A549 (cell line): ENCODE measurements around the gene DGCR2.
"Not testable (repeated sequence)": the region's sequence is repeated elsewhere in the genome, so short reads cannot be mapped to it uniquely, and the experiment has no call there.

ENCODE experiments used
- KDM1A ChIP-seq: fragments of 200-600 bp; sonication (generic); IDR thresholded peaks from 2 replicates; pipeline ENCODE4 v1.6.1; 2016; ENCODE audit warnings: low read depth, mild to moderate bottlenecking
- MYC ChIP-seq: IDR thresholded peaks from 2 replicates; pipeline ENCODE4 v1.6.1; 2012; ENCODE audit warnings: mild to moderate bottlenecking, inconsistent platforms, low read length, improper control_type of control experiment, borderline replicate concordance
- NPAS2 ChIP-seq: fragments of 250-450 bp; sonication (Bioruptor Pico); IDR thresholded peaks from 2 replicates; pipeline ENCODE4 v1.8.0; 2022; ENCODE audit warnings: mild to moderate bottlenecking, moderate library complexity, borderline replicate concordance
- POLR2A ChIP-seq: IDR thresholded peaks from 2 replicates; pipeline ENCODE4 v1.6.1; 2012; ENCODE audit warnings: mild to moderate bottlenecking, low read length
- SMC3 ChIP-seq: fragments of >200 bp; sonication (Bioruptor Twin); formaldehyde crosslinking; IDR thresholded peaks from 3 replicates; pipeline ENCODE4 v1.6.1; 2018; ENCODE audit warnings: inconsistent platforms
- ZNF302 ChIP-seq: fragments of 250-450 bp; sonication (Bioruptor Pico); IDR thresholded peaks from 2 replicates; pipeline ENCODE4 v1.9.0; 2021; ENCODE audit warnings: inconsistent platforms, mild to moderate bottlenecking, moderate library complexity
- TF ChIP-seq, protein P1 (sequence below): IDR thresholded peaks from 2 replicates; pipeline ENCODE4 v1.6.1; 2012
- TF ChIP-seq, protein P2 (sequence below): fragments of >200 bp; sonication (Bioruptor Twin); formaldehyde crosslinking; IDR thresholded peaks from 3 replicates; pipeline ENCODE4 v1.5.1; 2016
- TF ChIP-seq, protein P3 (sequence below): fragments of 200-600 bp; sonication (generic); IDR thresholded peaks from 2 replicates; pipeline ENCODE4 v1.6.1; 2016; ENCODE audit warnings: antibody characterized with exemption, mild to moderate bottlenecking, moderate library complexity
- TF ChIP-seq, protein P4 (sequence below): fragments of 450-650 bp; IDR thresholded peaks from 2 replicates; pipeline ENCODE4 v1.6.1; 2014; ENCODE audit warnings: antibody characterized with exemption
- TF ChIP-seq, protein P5 (sequence below): fragments of >200 bp; sonication (Bioruptor Twin); formaldehyde crosslinking; IDR thresholded peaks from 3 replicates; pipeline ENCODE4 v1.6.1; 2016

DNA sequence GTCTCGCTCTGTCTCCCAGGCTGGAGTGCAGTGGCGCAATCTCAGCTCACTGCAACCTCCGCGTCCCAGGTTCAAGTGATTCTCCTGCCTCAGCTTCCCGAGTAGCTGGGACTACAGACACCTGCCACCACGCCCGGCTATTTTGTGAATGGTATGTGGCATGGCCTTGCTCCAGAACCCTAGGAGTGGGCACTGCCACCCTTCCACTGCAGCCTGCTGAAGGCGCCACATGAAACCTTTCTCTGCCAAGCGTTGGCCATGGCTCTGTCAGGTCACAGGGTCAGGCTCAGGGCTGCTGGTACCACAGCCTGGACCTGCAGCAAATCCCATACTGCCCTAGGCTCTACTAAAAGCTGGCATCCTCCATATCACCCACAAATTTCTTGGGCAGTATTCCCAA is 33.9 kb upstream of the DGCR2 start:
- TF ChIP-seq, protein P1, sequence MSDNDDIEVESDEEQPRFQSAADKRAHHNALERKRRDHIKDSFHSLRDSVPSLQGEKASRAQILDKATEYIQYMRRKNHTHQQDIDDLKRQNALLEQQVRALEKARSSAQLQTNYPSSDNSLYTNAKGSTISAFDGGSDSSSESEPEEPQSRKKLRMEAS: not testable (repeated sequence)
- TF ChIP-seq POLR2A, MYC, KDM1A, ZNF302, SMC3, NPAS2: not testable (repeated sequence)
- TF ChIP-seq, protein P2, sequence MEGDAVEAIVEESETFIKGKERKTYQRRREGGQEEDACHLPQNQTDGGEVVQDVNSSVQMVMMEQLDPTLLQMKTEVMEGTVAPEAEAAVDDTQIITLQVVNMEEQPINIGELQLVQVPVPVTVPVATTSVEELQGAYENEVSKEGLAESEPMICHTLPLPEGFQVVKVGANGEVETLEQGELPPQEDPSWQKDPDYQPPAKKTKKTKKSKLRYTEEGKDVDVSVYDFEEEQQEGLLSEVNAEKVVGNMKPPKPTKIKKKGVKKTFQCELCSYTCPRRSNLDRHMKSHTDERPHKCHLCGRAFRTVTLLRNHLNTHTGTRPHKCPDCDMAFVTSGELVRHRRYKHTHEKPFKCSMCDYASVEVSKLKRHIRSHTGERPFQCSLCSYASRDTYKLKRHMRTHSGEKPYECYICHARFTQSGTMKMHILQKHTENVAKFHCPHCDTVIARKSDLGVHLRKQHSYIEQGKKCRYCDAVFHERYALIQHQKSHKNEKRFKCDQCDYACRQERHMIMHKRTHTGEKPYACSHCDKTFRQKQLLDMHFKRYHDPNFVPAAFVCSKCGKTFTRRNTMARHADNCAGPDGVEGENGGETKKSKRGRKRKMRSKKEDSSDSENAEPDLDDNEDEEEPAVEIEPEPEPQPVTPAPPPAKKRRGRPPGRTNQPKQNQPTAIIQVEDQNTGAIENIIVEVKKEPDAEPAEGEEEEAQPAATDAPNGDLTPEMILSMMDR: not testable (repeated sequence)
- TF ChIP-seq, protein P3, sequence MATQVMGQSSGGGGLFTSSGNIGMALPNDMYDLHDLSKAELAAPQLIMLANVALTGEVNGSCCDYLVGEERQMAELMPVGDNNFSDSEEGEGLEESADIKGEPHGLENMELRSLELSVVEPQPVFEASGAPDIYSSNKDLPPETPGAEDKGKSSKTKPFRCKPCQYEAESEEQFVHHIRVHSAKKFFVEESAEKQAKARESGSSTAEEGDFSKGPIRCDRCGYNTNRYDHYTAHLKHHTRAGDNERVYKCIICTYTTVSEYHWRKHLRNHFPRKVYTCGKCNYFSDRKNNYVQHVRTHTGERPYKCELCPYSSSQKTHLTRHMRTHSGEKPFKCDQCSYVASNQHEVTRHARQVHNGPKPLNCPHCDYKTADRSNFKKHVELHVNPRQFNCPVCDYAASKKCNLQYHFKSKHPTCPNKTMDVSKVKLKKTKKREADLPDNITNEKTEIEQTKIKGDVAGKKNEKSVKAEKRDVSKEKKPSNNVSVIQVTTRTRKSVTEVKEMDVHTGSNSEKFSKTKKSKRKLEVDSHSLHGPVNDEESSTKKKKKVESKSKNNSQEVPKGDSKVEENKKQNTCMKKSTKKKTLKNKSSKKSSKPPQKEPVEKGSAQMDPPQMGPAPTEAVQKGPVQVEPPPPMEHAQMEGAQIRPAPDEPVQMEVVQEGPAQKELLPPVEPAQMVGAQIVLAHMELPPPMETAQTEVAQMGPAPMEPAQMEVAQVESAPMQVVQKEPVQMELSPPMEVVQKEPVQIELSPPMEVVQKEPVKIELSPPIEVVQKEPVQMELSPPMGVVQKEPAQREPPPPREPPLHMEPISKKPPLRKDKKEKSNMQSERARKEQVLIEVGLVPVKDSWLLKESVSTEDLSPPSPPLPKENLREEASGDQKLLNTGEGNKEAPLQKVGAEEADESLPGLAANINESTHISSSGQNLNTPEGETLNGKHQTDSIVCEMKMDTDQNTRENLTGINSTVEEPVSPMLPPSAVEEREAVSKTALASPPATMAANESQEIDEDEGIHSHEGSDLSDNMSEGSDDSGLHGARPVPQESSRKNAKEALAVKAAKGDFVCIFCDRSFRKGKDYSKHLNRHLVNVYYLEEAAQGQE: not testable (repeated sequence)
- TF ChIP-seq, protein P4, sequence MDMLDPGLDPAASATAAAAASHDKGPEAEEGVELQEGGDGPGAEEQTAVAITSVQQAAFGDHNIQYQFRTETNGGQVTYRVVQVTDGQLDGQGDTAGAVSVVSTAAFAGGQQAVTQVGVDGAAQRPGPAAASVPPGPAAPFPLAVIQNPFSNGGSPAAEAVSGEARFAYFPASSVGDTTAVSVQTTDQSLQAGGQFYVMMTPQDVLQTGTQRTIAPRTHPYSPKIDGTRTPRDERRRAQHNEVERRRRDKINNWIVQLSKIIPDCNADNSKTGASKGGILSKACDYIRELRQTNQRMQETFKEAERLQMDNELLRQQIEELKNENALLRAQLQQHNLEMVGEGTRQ: not testable (repeated sequence)
- TF ChIP-seq, protein P5, sequence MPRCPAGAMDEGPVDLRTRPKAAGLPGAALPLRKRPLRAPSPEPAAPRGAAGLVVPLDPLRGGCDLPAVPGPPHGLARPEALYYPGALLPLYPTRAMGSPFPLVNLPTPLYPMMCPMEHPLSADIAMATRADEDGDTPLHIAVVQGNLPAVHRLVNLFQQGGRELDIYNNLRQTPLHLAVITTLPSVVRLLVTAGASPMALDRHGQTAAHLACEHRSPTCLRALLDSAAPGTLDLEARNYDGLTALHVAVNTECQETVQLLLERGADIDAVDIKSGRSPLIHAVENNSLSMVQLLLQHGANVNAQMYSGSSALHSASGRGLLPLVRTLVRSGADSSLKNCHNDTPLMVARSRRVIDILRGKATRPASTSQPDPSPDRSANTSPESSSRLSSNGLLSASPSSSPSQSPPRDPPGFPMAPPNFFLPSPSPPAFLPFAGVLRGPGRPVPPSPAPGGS: not testable (repeated sequence)
